Astrocyte (in vitro differentiated cells and primary cell): ENCODE results near the gene MRPL28.

Source experiments
- CTCF ChIP-seq: IDR thresholded peaks from 2 replicates; pipeline ENCODE4 v1.5.1; 2011; ENCODE audit warnings: low read depth, mild to moderate bottlenecking, inconsistent platforms, low read length, moderate library complexity; ENCODE audit not compliant: insufficient read depth
- EZH2 ChIP-seq: IDR thresholded peaks from 2 replicates; pipeline ENCODE4 v1.6.1; 2012; ENCODE audit warnings: mild to moderate bottlenecking, low read length, inconsistent platforms; ENCODE audit not compliant: insufficient read depth

GRCh38 chr16:366476-366875, 3.9 kb downstream of the MRPL28 start:
- TF ChIP-seq CTCF (no peak), EZH2 (no peak)
